ENCODE measurements around the gene UVRAG. TPM values are rescaled to one million over a fixed set of nuclear protein-coding genes. Genes with fewer than 3 reads are reported as not detected.

Gene UVRAG
- polyA plus RNA-seq, 4 donors = 17.1 to 21.4 (median 18.3) TPM

DNA sequence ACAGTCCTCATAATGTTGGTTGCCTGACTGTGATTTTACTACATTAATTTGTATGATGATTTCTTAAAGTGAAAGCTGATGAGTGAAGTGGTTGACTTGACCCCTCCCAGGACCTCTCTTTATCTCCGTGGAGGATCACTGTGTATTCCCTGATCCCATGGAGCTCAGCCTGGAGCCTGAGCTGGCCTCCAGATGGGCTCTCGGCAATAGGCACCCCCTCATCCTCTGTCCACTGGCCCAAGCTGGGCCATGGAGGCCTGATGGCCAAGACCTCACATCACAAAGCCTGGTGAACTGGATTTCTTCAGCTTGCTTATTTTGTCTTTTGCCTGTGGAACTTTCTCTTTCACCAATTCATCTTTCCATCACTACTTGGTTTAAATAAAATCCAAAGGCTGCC, 316.1 kb downstream of the UVRAG start:
- DNase-seq (ENCODE audit: low read depth in 4 of 4, low spot score in 3 of 4) = no peak

DNA sequence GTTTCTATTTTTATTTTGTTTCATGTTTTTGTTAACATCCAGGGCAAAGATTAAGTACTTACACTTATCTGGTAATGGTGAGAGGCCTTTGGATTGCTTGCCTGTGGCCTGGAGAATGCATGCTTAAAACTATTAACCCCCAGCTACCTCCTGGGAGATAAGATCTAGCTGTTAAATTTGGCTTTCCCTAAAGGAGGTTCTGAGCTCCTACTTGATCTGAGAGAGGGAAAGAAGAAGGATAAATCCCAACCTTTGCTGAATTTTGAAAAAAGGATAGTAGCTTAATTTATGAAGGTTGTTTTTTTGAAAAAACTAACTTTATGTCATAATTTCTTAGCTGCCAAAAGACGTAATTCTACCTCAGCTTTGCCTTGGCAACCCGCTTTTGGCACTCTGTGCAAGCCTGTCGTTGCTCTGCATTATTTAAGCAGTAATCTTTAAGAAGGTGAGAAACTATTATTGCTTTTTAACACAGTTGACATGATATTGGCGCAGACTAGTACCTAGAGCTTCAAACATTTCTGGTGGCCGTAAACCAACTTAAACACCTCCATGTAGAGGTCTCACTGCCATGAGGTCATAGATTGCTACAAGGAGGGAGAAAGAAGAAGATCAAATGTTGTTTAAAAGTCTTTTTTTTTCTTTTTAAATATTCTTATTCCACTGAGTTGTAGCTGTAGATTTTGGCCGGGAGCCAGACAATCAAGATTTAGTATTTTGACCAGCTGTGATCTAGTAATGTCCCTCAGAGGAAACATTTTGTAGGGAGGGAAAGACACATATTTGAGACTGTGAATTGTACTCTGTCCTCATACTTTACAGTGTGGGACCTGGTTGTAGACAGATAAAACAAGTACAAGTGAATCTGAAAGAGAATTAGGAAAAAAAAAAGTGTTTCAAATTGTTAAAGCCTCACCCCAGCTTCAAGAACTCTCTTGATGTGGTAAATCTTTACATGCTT, 316.9 kb downstream of the UVRAG start:
- peak in 1 of 4 donors; percentile 60 for DNase-seq (ENCODE audit: low read depth in 4 of 4, low spot score in 3 of 4)

DNA sequence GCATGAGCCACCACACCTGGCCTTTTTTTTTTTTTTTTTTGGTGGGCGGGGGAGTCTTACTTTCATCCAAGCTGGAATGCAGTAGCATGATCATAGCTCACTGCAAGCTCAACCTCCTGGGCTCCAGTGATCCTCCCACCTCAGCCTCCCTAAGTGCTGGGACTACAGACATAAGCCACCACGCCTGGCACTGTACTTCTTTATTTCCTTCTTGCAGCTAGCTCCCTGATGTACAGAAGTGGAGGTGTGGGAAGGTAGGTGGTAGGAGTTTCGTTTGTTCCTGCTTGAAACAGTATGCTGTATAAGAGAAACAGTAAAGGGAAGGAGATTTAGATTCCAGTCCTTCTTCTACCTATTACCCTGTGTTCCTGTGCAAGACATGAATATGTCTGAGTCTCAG, 319.2 kb downstream of the UVRAG start:
- no peak for DNase-seq (ENCODE audit: low read depth in 4 of 4, low spot score in 3 of 4)

DNA sequence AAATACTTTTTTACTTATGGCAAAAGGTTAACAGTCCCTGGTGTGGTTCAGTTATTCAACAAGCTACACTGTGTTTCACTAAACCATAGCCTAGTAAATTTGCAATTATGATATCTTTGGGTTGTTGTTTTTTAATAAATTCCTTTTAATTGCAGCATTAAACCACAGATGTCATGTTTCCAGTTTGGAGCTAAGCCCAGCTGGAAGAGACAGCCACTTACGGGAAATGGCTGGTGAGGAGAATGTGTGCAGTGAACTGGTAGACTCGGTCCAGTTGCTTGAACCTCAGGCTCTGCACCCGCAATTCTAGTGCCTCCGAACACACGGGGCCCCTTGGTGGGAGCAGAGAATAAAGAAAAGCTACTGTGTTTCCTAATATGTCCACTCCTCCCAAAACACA, 320.5 kb downstream of the UVRAG start:
- no peak for DNase-seq (ENCODE audit: low read depth in 4 of 4, low spot score in 3 of 4)

DNA sequence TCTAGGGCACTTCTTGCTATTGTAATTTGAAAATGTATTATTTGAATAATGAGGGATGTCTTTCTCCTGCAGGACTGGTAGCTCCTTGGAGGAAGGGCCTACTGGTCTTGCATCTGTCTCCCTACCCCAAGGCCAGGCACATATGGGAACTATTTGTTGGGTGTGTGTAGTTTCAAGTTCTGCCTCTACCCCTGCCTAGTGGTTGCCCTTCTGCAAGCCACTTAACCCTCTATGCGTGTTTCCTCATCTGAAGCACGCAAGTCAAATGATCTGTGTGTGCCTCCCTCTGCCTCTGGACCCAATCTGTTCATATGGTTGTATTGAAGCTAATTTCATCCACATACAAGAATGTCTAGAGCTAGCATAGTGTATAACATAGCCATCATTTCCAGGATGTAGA, 324.3 kb downstream of the UVRAG start:
- no peak for DNase-seq (ENCODE audit: low read depth in 4 of 4, low spot score in 3 of 4)

DNA sequence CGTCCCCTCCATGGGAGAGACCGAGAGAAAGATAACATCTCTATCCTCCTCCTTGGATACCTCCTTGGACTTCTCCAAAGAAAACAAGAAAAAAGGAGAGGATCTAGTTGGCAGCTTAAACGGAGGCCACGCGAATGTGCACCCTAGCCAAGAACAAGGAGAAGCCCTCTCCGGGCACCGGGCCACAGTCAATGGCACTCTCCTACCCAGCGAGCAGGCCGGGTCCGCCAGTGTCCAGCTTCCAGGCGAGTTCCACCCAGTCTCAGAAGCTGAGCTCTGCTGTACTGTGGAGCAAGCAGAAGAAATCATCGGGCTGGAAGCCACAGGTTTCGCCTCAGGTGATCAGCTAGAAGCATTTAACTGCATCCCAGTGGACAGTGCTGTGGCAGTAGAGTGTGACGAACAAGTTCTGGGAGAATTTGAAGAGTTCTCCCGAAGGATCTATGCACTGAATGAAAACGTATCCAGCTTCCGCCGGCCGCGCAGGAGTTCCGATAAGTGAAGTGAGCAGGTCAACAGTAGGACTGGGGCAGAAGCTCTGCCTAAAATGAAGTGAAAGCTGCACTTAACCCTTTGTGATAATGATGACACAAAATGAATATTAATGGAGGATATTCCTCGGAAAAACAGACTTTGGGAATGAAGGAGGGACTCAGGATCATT, 326.0 kb downstream of the UVRAG start:
- DNase-seq (ENCODE audit: low read depth in 4 of 4, low spot score in 3 of 4) = no peak

DNA sequence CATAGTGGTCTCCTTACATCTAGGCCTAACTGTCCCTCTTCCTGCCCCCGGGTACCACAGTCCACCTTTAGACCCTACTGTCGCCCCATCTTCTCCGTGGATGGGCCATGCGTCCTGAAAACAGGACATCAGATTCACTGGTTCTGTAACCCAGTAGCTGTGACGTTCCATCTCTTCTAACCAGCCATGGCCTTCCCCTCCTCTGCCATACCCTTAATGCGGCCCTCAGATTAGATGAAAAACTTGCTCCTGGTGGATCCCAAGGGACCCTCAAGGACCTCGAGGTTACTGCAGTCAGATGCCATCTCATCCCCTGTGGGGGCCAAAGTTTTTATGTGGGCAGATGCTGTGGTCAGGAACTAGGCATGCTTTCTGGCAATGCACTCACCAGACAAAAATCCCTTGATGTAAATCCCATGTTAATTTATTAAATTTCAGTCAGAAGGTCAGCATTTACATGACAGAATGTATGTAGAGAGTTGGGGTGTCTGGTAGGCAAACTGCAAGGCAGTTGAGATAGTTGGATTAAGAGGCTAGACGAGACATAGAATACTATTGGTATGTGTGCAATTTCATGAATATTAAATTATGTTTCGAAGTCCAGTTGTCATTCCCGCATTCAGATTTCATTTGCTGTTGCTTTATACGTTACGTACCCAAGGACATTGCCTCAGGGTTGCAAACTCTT, 327.0 kb downstream of the UVRAG start:
- DNase-seq (ENCODE audit: low read depth in 4 of 4, low spot score in 3 of 4) = no peak

DNA sequence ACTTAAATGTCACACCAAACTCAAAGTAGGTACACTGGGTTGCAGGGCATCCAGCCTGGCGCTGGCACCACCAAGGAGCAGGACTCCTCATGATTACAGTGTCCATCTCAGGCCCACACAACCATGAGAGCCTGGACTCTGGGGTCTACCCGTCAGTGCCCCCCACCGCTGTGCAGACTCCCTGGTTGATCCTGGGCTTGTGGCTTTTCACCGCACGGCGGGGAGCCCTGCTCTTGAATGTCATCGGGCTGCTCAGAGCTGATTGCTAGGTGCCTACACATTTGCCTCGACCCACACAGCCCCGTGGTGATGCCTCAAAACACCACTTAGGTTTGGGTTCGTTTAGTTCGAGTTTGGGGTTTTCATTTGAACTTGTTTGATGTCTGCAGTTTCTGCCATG, 328.3 kb downstream of the UVRAG start:
- DNase-seq (ENCODE audit: low read depth in 4 of 4, low spot score in 3 of 4) = no peak

DNA sequence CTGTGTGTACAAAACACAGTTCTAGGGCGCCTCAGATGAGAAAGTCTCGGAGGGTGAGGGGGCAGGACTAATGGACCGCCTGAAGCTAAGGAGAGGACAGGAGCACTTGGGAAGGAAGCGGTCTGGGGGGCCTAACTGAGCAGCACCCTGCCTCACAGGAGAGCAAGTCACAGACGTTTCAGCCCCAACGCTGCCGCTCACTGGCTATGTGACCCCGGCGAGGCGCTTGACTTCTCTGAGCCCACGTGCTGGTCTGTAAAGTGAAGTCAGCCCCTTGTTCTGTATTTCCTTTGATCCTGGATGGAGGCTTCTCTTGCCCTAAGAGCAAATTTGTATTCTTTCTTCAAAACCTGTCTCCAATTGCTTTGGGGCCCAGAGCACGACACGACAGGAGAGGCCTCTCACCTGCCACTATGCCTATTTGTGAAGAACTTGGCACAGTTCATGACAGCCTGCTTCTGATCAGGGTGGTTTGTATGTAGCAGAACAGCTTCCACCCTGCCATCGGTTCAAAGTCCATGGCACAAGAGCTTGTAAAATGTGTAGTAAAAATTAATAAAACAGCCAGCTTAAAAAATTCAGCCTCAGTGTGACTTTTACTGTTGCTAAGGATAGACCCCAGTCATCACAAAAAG, 332.2 kb downstream of the UVRAG start:
- DNase-seq (ENCODE audit: low read depth in 4 of 4, low spot score in 3 of 4) = no peak

DNA sequence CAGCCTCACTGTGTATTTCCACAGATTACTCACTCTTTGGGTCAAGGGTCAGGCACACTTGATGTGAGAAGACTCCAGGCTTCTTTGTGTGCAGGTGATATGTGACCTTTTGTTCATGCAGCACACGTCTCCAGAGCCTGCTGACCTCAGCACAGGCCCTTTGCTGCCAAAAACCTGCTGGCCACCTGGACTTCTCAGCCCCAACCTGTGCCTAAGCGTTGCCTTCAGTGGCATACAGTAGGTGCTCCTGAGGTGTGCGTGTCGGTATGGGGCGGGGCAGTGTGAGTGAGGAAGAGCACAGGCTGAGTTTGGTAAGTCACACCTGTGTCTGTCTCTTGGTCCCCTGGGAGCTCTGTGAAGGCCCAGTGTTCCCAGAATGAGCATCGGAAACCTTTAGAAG, 333.2 kb downstream of the UVRAG start:
- DNase-seq (ENCODE audit: low read depth in 4 of 4, low spot score in 3 of 4) = no peak

DNA sequence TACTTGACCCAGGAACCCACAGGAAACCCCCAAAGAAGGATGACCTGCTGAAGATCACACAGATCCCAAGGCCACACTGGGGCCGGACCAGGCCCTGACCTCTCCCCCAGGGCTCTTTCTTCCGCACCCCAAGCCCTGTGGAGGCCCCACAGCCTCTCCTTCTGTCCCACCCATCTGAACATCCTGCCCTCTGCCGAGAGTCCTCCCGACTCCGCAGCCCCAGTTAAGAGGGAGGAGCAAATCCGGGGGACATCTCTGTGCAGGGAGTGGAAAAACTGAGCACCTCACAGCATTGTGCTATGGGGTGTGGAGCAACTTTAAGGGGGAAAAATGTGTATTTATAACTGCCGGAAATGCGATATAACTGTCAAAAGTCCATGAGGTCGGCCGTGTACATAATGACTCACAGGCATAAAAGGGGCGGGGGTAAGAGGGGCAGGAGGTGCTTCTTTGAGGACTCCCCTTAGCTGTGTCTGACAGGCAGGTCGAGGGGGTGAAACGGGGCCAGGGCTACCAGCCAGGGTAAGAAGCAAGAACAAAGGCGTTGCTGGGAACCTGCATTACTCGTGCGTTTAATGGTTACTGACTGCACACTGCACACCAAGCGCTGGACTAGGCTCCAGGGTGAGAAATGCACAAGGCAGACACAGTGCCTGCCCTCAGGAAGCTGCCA, 334.1 kb downstream of the UVRAG start:
- DNase-seq (ENCODE audit: low read depth in 4 of 4, low spot score in 3 of 4) = no peak

DNA sequence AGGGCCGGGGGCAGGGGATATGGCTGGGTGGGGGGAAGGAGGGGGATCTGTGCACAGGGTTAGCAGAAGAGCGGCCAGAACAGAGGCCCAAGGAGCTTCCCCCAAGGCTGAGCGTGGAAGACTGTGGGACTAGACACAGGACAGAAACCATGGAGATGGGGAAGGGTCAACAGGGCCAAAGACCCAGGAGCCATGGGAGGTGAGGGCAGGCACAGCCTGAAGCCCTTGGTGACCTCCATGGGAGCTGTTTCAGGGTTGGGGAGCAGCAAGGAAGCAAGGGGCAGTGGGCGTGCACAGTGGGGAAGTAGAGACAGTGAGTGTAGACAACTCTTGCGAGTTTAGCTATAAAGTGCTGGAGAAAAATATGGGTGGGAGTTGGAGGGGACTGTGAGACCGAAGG, 334.7 kb downstream of the UVRAG start:
- no peak for DNase-seq (ENCODE audit: low read depth in 4 of 4, low spot score in 3 of 4)

DNA sequence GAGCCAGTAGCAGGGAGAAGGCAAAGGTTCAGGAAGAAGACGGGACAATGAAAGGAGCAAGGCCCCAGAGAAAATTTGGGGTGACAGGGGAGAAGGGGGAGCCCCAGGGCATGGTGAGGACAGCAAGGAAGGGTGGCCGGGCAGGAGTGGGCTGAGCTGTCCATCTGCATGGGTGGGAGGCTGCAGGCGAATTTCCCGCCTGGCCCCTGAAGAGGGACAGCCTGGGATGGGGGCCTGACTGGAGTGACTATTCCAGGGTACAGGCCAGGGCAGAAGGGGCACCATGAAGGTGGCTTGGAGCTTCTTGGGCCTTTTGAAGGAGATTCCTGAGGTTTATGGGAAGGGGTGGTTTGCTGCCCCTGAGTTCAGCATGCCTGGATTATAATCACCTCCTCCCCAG, 335.1 kb downstream of the UVRAG start:
- DNase-seq (ENCODE audit: low read depth in 4 of 4, low spot score in 3 of 4) = no peak

DNA sequence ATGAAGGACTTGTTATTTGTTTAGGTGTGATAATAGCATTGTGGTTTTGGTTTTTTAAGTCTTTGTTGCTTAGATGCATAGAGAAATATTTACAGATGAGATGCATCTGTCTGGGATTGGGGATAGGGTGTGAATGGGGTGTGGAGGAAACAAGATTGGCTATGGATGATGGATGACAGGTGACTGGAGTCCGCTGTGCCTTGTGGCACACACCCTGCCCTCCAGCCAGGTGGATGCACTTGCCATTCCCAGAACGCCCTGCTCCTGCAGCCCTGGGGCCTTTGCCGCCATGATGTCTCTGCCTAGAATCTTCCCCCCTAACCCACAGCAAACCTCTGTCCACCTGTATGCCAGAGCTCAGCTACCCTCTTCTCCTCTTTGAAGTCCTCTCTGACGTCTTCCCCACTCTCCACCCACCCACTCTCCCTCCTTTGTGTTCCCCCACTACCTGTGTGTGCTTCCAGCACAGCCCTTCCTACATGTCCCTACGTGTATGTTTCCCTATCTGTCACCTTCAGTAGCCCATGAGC, 336.6 kb downstream of the UVRAG start:
- DNase-seq (ENCODE audit: low read depth in 4 of 4, low spot score in 3 of 4) = no peak

DNA sequence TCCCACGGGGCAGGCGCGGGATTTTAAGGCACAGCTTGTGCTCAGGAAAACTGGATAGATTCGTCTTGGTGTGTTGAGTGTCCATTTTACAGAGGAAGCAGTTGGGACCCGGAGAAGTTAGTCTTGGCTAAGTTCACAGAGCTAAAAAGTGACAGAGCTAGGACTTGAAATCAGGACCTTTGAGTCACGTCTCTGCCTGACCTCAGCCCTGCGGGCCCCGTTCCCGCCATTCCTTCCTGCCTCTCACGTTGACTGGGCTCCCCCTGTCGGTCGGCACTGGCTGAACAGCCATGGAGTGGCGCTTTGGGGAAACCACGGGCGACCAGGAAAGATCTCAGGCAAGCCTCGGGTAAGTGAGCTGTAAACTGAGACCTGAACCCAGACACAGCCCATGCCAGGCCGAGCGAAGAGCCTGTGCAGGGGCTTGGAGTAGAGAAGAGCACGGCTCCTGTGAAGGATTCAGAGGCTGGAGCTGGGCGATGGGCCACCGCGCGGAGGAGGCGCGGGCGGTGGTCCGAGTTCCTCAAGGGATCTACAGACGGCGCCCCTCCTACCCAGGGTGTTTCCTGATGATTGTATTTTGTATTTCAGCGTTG, 337.2 kb downstream of the UVRAG start:
- DNase-seq (ENCODE audit: low read depth in 4 of 4, low spot score in 3 of 4) = peak in 1 of 4 donors; percentile 45

DNA sequence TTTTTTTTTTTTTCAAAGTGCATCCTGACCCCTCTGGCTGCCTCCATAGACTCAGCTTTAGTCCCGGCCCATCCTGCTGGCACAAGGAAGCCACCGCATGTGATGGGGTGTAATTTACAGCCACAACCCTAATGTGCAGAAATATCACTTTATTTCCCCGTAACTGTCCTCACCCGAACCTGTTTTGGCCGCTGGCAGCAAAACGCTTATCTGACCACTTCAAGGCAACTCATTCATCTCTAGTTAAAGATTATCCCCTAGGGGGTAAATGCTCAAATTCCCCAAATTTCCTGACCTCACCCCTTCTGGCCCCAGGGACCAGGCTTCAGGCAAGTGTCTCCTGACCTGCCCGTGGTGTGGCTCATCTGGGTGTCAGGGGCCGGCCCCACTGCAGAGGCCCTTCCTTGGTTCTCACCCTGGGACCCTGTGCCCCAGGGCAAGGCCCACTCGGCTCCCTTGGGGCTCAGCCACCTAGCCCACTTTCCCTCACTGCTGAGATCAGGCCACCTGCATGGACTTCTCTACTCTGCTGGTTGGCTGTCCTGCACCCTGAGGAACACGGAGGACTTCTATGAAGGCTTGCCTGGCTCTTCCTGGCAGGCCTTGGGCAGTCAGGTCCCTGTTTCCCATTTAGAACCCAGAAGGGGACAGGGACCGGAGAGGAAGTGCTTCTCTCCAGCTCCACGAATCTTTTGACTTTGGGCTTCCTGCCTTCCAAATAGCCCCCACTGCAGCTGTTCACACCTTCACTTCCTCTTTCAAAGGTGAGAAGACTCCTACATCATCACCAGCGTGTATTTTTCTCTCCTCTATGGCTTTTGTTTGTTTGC, 337.9 kb downstream of the UVRAG start:
- no peak for DNase-seq (ENCODE audit: low read depth in 4 of 4, low spot score in 3 of 4)

DNA sequence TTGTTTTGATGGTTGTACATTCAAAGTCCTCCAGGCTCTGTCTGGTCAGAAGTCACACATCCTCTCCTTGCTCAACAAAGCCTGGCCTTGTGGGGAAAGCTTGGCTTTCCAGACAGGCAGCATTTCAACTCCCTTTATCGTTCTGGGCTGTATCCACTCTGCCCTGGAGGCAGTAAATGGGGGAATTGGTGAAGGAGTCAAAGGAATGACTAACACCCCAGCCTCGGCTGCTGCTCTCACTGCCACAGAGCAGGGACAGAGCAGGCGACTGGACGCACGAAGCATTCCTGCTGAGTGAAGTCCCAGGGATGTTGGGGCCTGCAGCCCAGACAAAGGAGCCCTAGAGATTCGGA, 338.5 kb downstream of the UVRAG start:
- no peak for DNase-seq (ENCODE audit: low read depth in 4 of 4, low spot score in 3 of 4)

DNA sequence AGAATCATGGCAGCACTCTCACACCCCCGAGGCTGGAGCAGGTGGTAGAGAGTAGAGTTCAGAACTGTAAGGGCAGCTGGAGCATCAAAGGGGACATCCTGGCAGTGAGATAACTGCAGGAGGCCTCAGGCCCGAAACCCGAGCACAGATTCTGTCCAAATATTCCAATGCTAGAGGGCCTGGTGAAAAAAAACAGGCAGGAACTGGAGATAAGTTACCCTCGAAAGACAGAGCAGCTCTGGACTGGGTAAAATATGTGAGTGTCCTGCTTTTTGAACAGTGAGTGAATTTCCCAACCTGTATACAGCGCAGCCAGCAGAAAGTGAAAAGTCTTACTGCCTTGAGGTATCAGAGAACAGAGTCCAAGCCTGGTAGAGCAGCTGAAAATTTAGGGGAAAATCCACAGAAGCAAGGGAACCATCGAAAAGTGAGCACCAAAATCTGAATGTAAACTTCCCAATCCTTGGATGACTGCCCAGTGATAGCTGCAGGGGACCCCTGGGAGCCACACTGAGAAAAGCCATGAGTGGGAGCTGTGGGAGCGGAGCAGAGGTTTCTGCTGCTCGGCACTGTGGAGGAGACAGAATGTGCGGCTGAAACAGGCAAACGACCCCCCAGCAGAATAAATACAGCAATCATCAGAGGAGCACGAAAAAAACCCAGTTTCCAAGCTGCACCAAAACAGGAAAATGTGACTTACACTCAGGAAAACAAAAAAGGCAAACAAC, 340.7 kb downstream of the UVRAG start:
- no peak for DNase-seq (ENCODE audit: low read depth in 4 of 4, low spot score in 3 of 4)
